ENCODE measurements around the gene FAM221B.

- no peak for TF ChIP-seq CTCF (IDR thresholded peaks at IDR 0.05)
- TF ChIP-seq POLR2A (IDR thresholded peaks at IDR 0.05), result no peak
Observed at GRCh38 chr9:35856882-35857281, 28.4 kb upstream of the FAM221B start.

Data from transverse colon (tissue), 3 donors.